Right lung (tissue), 5 donors: ENCODE data around the gene ADAM15. TPM values are rescaled to one million over a fixed set of nuclear protein-coding genes. Genes with fewer than 3 reads are reported as not detected.
A peak's percentile ranks its signal among the peaks of the same experiment; 100 is the strongest.

Experiments used
- DNase-seq, 2 donors: peaks; one replicate each; pipeline ENCODE4 v3.0.0-alpha.2; 2013
- polyA plus RNA-seq, 5 donors: library from polyadenylated mRNA; unstranded; fragments of 120-200 nt; gene quantifications; one replicate each; pipeline versions ENCODE4 v1.2.1 to v1.2.3, GENCODE V29; 2013; ENCODE audit warnings: inconsistent platforms in 1 of 5, low replicate concordance in 1 of 5; ENCODE audit not compliant: insufficient read length in 5 of 5, insufficient read depth in 1 of 5

The ADAM15 gene
- polyA plus RNA-seq, 5 donors: 50.0 to 103 (median 64.8) TPM

DNA sequence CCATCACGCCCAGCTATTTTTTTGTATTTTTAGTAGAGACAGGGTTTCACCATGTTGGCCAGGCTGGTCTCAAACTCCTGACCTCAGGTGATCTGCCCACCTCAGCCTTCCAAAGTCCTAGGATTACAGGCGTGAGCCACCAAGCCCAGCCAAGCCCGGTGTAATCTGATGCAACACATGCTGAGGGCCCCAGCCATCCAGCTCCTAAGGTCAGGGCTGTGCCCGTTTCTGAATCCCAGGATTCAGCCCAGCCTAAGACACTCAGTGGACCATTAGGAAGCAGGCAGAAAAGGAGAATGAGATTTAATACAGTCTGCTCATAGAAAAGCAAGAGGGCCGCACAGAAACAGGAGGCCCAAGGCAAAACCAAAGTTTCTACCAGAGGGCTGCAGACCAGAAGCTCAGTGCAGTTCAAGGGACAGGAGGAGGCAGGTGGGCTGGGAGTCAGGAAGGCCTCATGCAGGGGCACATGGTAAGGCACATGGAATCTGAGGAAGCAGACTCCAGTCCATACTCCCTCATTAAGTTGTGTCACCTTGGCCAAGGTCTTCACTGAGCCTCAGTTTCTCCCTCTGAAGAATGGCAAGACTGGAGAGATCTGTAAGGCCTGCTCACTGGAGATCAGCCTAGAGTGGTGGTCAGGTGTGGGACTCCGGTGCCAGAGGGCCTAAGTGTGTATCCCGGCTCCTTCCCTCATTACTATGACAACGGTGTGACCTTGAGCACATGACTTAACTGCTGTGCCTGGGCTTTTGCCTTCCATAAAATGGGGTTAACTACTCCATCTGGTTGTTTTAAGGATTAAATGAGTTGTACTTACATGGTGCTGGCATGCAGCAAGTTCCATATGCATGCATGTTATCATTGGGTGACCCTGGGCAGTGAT is 2.4 kb upstream of the ADAM15 start:
- no peak for DNase-seq

DNA sequence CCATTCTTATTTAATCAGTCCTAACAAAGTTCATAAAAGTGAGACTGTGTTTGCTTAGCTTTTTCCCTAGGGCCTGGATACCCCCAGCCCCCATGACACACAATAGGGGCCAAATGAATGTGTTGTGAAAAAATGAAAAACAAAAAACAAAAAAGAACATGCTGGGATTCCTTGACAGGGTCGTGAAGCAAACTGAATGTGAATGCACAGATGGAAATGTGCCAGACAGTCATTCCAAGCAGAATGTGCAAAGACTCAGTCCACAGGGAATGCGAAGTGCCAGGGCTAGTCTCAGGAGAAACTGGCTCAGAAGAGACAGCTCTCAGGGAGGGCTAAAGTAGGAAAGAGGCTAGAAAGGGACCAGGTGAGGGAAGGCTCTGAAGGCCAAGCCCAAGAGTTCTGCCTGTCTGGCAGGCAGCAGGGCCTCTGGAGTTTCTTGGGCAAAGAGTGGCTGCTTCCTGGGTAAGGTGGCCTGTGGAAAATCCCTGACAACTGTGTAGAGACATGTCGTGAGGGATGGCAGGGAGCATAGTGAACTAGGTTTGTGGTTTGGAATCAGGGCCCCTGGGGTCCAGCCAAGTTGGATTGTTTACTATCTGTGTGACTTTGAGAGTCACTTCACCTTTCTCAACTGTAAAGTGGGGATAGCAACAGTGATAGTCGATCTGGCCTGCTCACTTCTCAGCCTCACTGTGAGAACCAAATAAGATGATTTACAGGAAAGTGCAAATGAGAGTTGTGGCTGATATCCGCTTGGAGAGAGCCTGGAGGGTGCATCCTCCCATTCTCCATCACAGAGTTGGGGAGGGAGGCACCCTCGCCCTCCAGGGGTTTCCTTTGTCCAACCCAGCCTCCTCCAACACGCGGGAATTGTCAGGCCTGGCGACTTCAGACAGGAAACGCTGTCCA is 1.2 kb upstream of the ADAM15 start:
- DNase-seq: no peak

DNA sequence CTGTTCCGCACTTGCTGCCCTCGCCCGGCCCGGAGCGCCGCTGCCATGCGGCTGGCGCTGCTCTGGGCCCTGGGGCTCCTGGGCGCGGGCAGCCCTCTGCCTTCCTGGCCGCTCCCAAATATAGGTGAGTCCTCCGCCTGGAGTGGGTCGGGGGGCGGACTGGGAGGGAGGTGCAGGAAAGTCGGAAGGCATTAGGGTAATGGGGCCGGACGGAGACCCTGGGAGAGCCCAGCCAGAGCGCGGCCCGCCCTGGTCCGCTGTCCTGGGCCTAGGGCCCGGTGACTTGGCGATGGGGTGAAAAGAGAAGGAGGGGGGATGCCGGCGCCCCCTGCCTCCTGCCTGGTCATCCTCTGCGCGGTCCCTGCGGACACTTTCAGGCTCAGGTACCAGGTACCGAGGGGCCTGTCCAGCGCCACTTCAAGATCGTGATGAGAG is 243 bp downstream of the ADAM15 start:
- DNase-seq: no peak

DNA sequence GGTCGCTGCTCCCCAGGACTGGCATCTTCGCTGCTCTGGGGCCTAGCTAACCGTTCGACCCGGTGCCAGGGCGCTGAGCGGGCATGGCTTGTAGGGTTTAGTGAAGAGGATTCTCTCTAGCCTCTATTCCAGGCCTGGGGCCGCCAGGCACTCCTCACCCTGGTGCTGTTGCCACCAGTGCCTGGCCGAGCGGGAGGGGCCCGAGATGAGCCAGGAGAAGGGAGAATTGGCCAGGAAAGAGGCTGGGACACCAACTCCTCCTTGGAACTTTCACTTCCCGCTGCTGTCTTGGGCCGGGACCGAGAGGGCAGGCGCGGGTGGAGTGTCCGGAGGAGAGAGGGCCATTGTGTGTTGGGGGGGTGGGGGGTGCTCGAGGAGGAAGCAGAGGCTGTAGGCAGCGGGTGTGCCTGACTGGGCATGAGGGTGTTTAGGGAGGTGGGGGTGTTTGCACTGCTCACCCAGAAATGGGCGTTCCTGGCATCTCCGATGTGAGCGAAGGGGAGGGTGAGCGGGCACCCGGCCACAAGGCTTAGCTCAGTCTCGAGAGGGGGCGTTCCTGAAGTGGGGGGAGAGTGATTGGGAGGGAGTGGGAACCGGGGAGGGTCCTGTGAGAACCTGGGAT is 772 bp downstream of the ADAM15 start:
- DNase-seq: no peak

DNA sequence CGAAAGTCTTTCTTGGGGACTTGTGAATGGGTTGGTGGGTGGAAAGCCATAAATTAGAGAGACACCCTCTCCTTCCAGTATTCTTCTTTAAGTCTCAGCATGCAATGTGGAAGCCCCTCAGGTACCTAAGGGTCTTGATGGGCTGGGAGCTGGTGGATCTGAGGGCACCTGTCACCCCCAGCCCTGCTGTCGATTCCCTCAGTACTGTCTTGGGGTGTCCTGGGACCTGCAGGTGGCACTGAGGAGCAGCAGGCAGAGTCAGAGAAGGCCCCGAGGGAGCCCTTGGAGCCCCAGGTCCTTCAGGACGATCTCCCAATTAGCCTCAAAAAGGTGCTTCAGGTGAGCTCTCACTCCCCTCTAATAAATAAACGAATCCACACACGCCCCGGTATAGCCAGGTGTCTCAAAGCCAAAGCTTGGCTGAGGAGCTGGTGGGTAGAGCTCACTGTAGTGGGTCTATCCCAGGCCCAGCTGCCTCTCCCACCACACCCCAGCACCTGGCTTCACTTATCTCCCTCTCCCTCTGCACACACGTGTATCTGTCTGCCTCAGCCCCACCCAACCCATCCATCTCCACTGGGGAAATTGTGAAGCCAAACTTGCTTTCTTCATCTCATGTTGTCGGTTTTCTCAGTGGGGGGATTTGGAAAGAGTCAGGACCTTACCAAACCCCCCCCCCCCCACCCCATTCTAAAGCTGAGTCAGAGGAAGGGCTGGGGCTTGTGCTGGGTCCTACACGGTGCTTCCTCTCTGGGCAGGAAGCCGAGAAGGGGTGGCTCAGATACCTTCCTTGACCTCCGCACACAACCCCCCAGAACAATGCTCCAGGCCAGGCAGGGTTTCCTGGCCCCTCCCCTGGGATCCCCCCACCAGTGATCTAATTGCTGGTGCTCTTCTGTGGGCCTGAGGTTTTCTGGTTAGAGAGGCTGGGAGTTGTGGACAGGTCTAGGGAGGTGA is 1.6 kb downstream of the ADAM15 start:
- no peak for DNase-seq

DNA sequence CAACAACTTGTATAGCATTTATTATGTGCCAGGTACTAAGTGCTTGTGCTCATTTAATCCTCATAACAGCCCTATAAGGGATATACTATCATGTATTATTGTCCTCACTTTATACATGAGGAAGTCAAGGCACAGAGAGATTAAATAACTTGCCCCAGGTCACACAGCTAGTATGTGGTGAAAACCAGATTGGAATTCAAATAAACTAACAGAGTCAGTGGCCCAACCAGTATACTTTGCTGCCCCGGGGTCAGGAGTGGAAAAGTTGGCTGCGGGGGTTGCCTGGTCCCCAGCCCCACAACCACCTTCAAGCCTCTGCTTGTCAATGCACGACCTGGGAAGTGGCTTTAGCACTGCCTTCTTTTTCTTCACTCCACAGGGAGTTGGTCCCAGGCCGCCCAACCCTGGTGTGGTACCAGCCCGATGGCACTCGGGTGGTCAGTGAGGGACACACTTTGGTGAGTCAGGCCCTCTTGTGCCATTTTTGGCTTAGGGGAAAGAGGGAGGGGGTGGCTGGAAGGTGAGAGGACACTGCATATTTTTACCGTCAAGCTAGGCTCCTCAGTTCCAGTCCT is 2.5 kb downstream of the ADAM15 start:
- no peak for DNase-seq

DNA sequence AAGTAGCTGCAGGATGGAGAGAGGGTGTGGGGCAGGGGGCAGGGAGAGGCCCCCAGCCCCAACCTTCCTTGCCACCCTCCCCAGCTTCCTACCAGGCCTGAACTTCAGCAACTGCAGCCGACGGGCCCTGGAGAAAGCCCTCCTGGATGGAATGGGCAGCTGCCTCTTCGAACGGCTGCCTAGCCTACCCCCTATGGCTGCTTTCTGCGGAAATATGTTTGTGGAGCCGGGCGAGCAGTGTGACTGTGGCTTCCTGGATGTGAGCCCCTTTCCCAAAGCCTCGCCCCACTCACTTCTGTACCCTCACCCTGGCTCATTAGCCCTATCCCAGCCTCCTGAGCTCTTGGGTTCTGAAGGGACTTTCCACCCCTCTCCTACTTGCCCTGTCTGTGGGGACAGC is 6.0 kb downstream of the ADAM15 start:
- no peak for DNase-seq

DNA sequence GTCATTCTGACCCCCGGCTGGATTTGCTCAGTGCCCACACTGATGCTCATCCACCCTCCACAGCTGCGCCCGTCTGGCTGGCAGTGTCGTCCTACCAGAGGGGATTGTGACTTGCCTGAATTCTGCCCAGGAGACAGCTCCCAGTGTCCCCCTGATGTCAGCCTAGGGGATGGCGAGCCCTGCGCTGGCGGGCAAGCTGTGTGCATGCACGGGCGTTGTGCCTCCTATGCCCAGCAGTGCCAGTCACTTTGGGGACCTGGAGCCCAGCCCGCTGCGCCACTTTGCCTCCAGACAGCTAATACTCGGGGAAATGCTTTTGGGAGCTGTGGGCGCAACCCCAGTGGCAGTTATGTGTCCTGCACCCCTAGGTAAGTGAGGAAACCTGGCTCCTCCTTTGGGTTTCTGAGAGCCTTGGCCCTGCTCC is 6.7 kb downstream of the ADAM15 start:
- DNase-seq: no peak

DNA sequence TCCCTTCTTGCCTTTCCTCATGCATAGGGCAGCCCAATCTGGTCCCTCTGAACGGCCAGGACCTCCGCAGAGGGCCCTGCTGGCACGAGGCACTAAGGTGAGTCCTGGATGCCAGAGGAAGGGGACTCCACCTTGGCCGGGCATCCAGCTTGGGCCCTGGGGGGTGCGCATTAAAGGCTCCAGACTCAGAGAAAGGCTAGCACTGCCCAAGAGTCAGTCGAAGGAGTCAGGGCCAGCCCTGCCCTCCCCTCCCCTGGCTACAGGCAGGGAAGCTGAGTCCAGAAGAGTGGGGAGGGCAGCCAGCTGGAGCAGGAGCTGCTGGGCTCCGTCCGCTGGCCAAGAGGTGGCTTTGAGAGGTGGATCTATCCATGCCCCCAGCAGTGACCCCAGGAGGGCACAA is 9.6 kb downstream of the ADAM15 start:
- no peak for DNase-seq

DNA sequence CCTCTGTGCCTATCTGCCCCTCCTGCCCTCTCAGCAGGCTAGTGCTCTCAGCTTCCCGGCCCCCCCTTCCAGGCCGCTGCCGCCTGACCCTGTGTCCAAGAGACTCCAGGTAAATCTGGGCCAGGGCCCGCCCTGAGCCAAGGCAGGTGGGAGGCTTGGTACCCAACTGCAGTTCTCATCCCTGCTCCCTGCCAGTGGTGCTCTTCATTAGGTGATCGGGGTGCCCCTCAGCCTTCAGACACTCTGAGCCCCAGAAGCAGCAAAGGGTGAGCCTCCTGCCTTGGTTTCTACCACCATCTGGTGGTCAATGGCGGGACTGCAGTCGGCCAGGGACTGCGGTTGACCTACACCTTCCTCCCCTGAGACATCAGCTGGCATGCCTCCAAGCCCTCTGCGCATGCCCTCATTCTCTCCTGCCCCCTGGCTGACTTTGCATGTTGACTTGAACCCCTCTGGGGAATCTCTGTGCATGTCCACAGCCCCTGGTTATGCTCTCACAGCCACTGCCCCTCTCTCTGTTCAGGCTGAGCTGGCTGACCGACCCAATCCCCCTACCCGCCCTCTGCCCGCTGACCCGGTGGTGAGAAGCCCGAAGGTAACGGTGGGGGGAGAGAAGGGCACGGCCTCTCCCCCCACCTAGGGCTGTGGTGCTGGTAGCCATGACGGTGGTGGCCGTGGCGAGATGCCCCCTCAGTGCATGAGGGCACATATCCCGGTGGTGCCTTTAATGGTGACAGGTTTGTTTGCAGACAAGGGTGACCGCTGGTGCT is 10.4 kb downstream of the ADAM15 start:
- DNase-seq: no peak

DNA sequence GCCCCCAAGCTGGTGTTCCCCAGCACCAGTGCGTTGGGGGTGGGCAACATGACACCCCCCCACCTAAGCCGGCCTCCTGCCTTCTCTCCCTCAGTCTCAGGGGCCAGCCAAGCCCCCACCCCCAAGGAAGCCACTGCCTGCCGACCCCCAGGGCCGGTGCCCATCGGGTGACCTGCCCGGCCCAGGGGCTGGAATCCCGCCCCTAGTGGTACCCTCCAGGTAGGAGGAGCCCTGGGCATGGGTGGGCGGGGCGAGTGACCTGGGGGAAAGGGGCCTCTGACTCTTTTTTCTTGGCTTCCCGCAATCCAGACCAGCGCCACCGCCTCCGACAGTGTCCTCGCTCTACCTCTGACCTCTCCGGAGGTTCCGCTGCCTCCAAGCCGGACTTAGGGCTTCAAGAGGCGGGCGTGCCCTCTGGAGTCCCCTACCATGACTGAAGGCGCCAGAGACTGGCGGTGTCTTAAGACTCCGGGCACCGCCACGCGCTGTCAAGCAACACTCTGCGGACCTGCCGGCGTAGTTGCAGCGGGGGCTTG is 11.1 kb downstream of the ADAM15 start:
- no peak for DNase-seq

DNA sequence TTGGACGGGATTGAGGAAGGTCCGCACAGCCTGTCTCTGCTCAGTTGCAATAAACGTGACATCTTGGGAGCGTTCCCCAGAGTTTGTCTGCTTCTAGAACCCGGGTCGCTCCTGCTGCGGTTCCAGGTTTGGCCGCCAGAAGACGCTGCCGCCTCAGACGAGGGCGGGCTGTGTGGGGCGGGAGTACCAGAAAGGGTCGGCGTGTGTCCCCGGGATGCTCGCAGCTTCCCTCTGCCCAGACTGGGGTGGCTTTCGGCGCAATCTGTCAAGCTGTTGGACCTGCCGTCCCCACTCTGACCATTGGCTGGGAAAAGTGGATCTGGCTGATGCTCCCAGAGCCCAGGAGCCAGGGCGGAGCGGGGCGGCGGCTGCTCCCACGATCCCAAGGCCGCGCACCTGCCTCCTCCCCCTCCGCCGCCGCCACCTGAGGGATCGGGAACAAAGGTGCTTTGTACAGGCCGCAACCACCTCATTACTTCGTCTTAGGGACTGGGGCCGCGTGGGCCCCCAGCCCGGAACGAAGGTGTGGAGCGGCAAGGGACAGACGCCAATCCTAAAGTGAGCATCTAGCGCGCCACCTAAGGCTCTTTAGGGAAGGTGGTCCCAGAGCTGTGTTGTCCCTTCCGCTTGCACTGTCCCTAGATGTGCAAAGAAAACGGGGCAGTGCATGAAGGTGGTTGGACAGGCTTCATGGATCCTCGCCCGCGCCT is 11.7 kb downstream of the ADAM15 start:
- no peak for DNase-seq

DNA sequence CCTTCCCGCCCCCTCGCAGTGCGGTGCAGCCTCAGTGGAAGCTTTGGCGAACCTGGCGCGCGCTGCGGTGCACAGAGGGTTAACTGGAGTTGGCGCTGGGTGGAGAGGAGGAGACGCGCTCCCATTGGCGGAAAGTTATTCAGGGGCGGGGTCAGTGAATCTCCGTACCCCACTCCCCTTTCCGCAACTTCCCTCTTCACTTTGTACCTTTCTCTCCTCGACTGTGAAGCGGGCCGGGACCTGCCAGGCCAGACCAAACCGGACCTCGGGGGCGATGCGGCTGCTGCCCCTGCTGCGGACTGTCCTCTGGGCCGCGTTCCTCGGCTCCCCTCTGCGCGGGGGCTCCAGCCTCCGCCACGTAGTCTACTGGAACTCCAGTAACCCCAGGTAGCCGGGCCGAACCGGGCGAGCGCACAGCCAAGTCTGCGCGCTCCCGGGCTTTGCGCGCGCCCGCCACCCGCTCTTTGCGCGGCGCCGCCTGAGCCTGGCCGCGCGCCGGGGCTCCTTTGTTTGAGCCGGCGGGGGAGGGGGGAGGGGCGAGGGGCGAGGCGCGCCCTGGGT is 12.5 kb downstream of the ADAM15 start, which contains the start of gene EFNA4:
Gene EFNA4, plus strand, starts transcription at position 191 of the 561 bp plus-strand sequence. Its CDS starts 84 bp downstream, at position 275.
- DNase-seq: peak; percentile 84 to 87

DNA sequence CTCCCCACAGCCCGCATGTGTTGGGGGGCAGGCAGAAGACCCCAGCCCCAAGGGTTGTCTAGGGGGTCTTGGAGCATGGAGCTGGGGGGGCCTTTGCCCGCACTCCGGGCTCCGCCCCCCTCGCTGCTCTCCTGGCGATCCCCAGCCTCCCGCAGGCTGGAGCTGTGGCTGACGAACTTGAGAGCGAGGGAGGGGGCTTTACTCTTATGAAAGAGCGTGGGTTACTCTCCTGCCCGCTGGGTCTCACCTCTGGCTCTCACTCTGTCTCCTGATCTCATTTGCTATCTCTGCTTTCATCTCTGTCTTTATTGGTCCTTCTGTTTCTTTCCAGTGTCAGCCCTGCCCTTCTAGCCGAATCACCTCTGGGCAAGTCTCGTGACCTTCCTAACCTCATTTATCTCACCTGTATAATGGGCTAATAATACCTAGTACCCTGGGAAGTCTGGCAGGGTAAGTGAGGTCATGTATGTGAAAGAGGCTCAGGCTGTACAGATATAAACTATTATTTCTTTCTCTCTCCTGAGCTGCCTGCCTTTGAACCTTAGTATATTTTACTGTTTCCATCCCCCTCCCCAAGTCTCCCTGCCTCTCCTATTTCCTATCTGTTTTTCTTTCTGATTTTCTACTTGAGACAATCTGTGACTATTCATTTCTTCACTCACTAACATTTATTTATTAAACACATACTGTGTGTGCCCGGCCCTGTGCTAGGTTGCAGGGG is 13.2 kb downstream of the ADAM15 start:
- DNase-seq: no peak

DNA sequence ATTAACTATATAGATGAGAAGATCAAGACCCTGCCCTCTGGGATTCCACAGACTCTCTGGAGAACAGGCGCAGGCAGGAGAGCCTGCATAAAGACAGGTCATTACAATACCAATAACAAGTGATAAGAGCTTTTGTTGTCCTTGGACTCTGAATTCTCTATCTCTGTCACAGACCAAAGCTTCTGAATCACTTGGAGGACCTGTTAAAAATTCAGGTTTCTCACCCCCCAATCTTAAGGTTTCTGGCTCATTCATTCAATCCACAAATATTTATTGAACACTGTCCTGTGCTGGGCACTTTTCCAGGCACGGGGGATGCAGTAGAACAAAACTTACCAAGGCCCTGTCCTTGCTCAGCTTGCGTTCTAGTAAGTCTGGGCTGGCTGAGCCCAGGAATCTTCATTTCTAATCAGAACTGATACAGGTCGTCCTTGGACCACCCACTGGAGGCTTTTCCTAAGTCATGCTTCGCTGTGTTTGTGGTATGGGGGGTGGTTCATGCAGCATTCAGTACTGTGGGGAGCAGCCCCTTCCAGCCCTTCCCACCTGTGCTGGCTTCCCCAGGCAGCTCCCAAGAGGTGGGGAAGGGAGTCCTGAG is 13.8 kb downstream of the ADAM15 start:
- no peak for DNase-seq

DNA sequence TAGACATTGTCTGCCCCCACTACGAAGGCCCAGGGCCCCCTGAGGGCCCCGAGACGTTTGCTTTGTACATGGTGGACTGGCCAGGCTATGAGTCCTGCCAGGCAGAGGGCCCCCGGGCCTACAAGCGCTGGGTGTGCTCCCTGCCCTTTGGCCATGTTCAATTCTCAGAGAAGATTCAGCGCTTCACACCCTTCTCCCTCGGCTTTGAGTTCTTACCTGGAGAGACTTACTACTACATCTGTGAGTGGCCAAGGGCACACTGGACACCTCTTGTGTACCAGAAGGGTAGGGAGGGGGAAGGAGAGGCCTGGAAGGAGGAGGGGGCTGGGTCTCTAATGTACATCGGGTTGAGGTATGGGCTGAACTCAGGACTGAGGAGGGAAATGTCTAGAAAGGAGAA is 15.7 kb downstream of the ADAM15 start:
- DNase-seq: no peak

DNA sequence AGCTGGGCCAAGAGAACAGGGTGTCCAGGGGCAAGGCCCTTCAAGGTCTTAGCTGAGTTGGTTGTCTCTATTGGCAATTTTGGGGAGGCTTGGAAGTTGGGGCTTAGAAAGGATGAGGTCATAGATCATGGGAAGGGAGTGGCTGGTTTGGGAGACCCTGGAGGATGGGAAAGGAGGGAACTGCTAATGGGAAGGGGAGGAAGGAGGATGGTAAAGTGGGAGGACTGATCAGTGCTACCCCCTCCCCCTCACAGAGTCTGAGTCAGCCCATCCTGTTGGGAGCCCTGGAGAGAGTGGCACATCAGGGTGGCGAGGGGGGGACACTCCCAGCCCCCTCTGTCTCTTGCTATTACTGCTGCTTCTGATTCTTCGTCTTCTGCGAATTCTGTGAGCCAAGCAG is 17.5 kb downstream of the ADAM15 start:
- no peak for DNase-seq
